ENCODE results near the gene EVA1C.
"Not testable (repeated sequence)": the region's sequence is repeated elsewhere in the genome, so short reads cannot be mapped to it uniquely, and the experiment has no call there.

The EVA1C gene

GRCh38 chr21:32426066-32426465 is 13.6 kb downstream of the EVA1C start:
- no peak for DNase-seq

GRCh38 chr21:32426592-32427051 is 14.1 kb downstream of the EVA1C start:
- no peak for DNase-seq

- no peak for DNase-seq
Measured at GRCh38 chr21:32427958-32428623, 15.6 kb downstream of the EVA1C start.

- DNase-seq, result not testable (repeated sequence)
Measured at GRCh38 chr21:32432982-32433660, 20.6 kb downstream of the EVA1C start.

GRCh38 chr21:32437729-32438128 is 25.2 kb downstream of the EVA1C start:
- no peak for DNase-seq

GRCh38 chr21:32442566-32443318 is 30.2 kb downstream of the EVA1C start:
- no peak for DNase-seq

- no peak for DNase-seq
Measured at GRCh38 chr21:32445101-32445500, 32.6 kb downstream of the EVA1C start.

DNA sequence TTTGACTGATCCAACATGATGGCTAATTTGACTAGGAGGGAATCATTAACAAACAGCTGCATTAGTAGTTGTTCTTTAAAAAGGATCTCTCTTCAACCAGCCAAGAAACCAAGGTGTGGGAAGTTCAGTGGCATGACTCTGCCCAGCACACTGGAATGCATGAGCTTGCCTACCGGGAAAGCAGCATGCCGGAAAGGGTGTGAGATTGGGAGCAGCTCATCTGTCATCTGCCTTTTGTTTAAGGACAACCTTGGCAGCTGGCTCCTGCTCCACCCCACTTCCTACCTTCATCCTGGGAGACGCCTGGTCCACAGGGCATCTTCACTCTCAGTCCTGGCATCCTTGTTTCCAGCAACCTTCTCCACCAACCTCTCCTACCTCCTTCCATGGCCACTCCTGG is 33.9 kb downstream of the EVA1C start:
- not testable (repeated sequence) for DNase-seq

DNA sequence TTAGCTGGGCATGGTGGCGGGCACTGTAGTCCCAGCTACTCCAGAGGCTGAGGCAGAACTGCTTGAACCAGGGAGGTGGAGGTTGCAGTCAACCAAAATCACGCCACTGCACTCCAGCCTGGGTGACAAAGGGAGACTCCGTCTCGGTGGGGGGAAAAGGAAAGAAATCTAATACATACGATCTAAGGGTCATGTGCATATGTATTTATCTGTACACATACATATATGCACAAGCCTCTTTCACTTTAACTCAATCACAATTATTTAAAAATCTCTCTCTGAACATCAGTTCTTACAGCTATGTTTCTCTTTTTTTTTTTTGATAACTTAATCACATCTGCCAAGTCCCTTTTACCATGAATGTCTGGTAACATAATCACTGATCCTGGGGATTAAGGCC is 34.7 kb downstream of the EVA1C start:
- DNase-seq, result no peak

- DNase-seq, result no peak
Measured at GRCh38 chr21:32448803-32449594, 36.5 kb downstream of the EVA1C start.

DNA sequence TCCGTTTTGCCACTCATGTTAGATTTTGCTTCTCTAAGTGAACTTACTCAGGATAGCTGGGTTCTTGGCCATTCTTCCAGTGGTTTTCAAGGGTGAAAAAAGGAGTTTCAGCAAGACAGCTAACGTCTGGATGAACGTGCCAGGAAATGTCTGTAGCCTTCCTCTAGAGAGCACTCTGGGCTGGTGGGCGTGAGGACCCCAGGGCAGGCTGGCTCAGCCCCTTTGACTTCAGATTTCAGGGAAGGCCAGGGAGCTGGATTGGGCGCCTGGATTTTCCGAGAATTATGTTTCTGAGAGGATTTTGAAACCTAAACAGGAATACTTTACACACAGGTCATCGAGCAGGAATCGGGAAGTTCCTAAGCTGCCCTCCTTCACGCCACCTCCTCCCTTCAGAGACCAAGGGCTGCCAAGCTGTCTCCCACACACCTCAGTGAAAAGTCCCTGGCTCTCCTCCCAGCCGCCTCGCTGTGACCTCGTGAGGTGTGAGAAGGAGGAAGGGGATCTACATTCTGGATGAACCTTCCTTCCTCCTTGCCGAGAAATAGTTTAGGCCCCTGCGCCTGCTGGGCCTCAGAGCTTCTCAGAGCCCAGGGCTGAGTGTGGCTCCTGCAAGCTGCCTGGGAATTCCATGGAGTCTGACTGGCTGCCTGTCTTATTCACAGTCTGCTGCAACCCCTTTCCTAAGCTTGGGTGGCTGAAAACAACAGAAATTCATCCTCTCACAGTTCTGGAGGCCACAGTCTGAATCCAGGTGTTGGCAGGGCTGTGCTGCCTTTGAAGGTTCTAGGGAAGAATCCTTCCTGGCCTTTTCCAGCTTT is 38.6 kb downstream of the EVA1C start:
- DNase-seq, result not testable (repeated sequence)

DNA sequence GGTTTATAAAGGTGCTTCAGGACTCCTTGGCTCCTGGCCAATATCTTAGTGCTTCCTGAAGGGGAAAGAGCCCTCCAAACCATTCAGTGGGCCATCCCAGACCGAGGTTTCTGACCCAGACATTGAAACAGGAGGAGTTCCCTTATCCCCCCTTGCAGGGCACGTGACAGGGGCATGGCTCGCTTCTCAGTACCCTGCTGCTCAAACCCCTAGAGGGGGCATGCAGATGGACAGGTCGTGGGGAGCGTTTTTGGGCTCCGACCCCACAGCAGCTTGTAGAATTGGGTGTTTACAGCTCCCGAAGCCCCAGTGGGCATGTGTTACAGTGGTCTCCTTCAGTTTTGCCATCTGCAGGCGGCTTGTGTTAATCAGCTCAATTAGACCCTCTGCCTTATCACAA is 39.7 kb downstream of the EVA1C start:
- DNase-seq, result not testable (repeated sequence)

DNA sequence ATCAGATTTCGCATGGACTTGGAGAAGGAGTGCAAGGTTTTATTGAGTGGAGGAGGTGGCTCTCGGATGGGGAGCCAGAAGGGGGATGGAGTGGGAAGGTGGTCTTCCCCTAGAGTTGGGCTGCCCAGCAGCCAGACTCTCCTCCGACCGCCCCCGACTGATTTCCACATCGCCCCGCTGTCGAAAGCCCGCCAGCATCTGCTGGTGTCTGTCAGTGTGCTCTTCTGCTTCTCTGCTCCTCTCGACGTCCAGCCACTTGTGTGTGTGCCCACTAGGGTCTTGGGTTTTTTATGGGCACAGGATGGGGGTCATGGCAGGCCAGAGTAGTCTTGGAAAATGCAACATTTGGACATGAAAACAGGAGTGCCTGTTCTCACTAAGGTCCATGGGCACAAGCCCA is 40.1 kb downstream of the EVA1C start:
- no peak for DNase-seq

DNA sequence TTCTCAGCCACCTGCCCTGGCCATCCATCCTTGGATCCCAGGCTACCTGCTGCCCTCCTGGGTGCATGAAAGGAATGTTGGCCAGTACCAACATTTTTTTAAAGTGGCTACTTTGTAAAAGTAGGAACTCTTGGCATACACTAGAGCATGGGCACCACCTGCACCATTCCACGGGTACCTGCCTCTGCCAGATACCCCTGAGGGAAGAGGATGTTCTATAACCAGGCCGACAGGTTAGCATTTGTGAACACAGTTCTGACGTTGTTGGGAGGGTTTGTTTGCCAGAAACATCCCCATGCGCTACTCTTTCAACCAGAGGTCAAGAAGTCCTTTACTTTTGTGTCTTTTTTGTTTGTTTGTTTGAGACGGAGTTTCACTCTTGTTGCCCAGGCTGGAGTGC is 43.0 kb downstream of the EVA1C start:
- DNase-seq, result no peak

DNA sequence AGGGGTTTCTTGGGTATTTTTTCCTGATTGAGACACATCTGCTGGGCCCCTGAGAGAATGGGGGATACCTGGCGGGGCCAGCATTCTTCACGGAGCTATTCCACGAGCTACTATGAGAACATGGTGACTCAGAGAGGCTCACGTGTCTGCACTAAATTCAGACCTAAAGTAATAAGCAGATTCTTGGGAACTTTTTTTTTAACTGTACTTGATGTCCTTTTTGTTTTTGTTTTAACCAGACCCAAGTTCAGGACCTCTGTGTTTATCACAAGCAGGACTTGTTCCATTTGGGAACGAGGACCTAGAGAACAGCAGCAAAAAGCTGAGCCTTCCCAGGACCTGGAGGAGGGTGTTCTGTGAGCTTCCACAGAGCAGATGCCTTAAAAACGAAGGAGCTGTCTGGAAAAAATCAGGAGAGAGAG is 44.0 kb downstream of the EVA1C start:
- DNase-seq, result no peak

DNA sequence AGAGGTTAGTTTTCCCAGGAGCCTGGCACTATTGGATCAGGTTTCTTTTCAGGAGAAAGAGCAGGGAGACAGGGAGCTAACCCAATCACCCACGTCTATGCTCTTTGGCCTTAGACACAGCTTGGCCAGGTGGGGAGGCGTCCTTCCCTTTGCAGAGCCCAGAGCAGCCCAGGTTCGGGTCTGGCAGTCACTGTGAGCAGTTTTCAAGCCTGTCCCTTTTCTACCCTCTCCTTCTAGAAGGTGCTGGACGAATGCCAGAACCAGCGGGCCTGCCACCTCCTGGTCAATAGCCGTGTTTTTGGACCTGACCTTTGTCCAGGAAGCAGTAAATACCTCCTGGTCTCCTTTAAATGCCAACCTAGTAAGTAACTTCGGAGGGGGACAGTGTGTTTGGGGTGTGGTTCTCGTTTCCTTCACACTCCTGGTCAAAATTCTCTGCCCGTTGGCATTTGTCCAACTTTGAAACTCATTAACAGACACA is 44.9 kb downstream of the EVA1C start:
- DNase-seq, result no peak

GRCh38 chr21:32457962-32458361 is 45.5 kb downstream of the EVA1C start:
- DNase-seq, result no peak

DNA sequence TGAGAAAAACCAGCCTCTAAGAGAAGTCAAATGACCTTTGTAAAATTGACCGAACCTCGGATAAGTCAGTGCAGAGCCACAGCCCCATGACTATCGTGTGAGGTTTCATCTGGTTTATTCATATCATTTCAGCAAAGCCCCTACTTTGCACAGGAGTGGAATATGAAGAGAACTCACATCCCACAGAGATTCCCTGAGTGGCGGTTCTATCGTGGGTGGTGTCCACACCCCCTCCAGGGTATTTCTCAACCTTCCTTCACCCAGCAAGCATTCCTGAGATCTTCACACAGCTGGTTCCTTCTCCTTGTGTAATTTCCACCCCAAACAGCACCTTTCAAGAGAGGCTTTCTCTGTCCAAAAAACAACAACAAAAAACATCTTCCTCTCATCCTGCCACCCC is 47.5 kb downstream of the EVA1C start:
- no peak for DNase-seq

DNA sequence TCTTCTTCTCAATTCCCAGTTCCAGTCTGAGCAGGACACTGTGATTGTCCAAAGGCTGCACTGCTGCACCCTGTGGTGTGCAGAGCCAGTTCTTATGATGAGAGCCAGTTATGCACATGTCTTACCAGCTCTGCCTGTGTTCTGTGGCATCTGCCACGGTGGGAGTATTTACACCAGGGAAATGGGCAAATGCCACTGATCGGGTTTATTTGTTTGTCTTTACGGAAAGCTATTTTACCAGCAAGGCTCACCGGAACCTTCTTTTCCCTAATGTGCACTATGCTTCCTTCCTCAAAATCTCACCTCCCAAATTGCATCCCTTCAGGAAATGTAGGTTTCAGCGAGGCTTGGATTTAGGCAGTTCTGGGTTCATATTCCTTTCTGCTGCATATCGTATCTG is 49.0 kb downstream of the EVA1C start:
- DNase-seq, result no peak

DNA sequence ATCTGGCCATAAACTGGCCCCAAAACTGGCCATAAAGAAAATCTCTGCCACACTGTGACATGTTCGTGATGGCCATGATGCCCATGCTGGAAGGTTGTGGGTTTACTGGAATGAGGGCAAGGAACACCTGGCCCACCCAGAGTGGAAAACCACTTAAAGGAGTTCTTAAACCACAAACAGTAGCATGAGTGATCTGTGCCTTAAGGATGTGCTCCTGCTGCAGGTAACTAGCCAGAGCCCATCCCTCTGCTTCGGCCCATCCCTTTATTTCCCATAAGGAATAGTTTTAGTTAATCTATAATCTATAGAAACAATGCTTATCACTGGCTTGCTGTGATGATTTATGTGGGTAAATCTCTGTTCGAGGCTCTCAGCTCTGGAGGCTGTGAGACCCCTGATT is 50.1 kb downstream of the EVA1C start:
- DNase-seq, result not testable (repeated sequence)

GRCh38 chr21:32463367-32463766 is 50.9 kb downstream of the EVA1C start:
- no peak for DNase-seq

DNA sequence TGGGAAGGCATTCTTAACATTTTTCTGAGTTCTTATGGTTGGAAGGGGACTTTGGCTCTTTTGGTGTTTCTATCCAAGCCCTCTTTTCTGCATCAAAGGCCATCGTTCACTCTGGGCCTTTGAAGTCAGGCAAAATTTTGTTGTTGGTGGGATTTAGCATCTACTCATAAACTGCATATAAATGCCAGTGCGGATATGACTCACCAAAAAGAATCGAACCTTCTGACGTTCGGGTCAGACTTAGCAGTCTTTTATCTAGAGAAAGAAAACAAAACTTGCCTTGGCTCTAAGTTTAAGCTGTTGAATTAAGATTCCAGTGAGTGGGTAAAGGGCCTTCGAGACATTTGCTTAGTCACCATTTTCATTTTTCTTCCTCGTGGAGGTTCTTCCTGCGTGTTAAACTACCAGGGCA is 51.4 kb downstream of the EVA1C start:
- no peak for DNase-seq
